ENCODE results near the gene PCLAF. TPM values are rescaled to one million over a fixed set of nuclear protein-coding genes. Genes with fewer than 3 reads are reported as not detected.
A peak's percentile ranks its signal among the peaks of the same experiment; 100 is the strongest.
"Not testable (repeated sequence)": the region's sequence is repeated elsewhere in the genome, so short reads cannot be mapped to it uniquely, and the experiment has no call there.

The PCLAF gene
- total RNA-seq, 1 donor = 56.7 TPM

- H3K4me3 ChIP-seq (ENCODE audit: low read depth, low read length) = no peak overlapping the region
- DNase-seq (ENCODE audit: low read depth) = no peak
- TF ChIP-seq CTCF (IDR thresholded peaks at IDR 0.05; ENCODE audit: insufficient read depth, low read length) = no peak
Measured at GRCh38 chr15:64422697-64423096, 41.5 kb upstream of the PCLAF start.

GRCh38 chr15:64412216-64412615 is 31.0 kb upstream of the PCLAF start:
- H3K4me3 ChIP-seq (ENCODE audit: low read depth, low read length) = no peak overlapping the region
- no peak for DNase-seq (ENCODE audit: low read depth)

GRCh38 chr15:64400583-64400982 is 19.3 kb upstream of the PCLAF start:
- no peak for TF ChIP-seq CTCF (IDR thresholded peaks at IDR 0.05; ENCODE audit: insufficient read depth, low read length)

More at GRCh38 chr15:64412216-64412615, 31.0 kb upstream of the PCLAF start:
- no peak for TF ChIP-seq CTCF (IDR thresholded peaks at IDR 0.05; ENCODE audit: insufficient read depth, low read length)

GRCh38 chr15:64398575-64398974 is 17.3 kb upstream of the PCLAF start:
- H3K4me3 ChIP-seq (ENCODE audit: low read depth, low read length) = no peak overlapping the region
- no peak for TF ChIP-seq CTCF (IDR thresholded peaks at IDR 0.05; ENCODE audit: insufficient read depth, low read length)
- DNase-seq (ENCODE audit: low read depth) = no peak

More at GRCh38 chr15:64400583-64400982, 19.3 kb upstream of the PCLAF start:
- no peak for DNase-seq (ENCODE audit: low read depth)
- no peak overlapping the region for H3K4me3 ChIP-seq (ENCODE audit: low read depth, low read length)

- no peak for TF ChIP-seq CTCF (IDR thresholded peaks at IDR 0.05; ENCODE audit: insufficient read depth, low read length)
- no peak overlapping the region for H3K4me3 ChIP-seq (ENCODE audit: low read depth, low read length)
- DNase-seq (ENCODE audit: low read depth) = no peak
Measured at GRCh38 chr15:64396789-64397188, 15.5 kb upstream of the PCLAF start.

GRCh38 chr15:64392471-64392870 is 11.2 kb upstream of the PCLAF start:
- not testable (repeated sequence) for H3K4me3 ChIP-seq (ENCODE audit: low read depth, low read length); DNase-seq (ENCODE audit: low read depth)

GRCh38 chr15:64389036-64389435 is 7.8 kb upstream of the PCLAF start:
- DNase-seq (ENCODE audit: low read depth) = no peak
- H3K4me3 ChIP-seq (ENCODE audit: low read depth, low read length) = peak overlapping the region; percentile 95
- TF ChIP-seq CTCF (IDR thresholded peaks at IDR 0.05; ENCODE audit: insufficient read depth, low read length) = no peak
